Right ventricle myocardium inferior (tissue), 1 donor: Measurements from ENCODE around the gene TMEM106C. TPM values are rescaled to one million over a fixed set of nuclear protein-coding genes. Genes with fewer than 3 reads are reported as not detected.
A peak's percentile ranks its signal among the peaks of the same experiment; 100 is the strongest.

Experiments used
- ATAC-seq: fragments of 200-7000 bp; cut with Tn5 transposase; one replicate; pipeline ENCODE4 v1.9.1; 2020; ENCODE audit warnings: mild to moderate bottlenecking, moderate library complexity
- DNase-seq: peaks from one replicate; pipeline ENCODE4 v3.0.0; 2021; ENCODE audit errors: missing footprints
- intact Hi-C: fragments of 100-400 bp; cut with DNase I; formaldehyde crosslinking; loops from one replicate; pipeline ENCODE4 v1.11.0; 2022
- total RNA-seq: library from RNA; stranded (reverse); fragmentation: NEBNext Ultra II Directional; extraction: Animal tissue kit (Norgen Biotek cat#: 25700); gene quantifications from one replicate; pipeline ENCODE4 v1.2.1, GENCODE V29; 2021
- donor health status: DM: no; HTN: yes; CAD: no; lungs with severe emphysema.

TMEM106C gene
- total RNA-seq, 1 donor from 2014 or later: 45.6 TPM

GRCh38 chr12:47988073-47989022 lies 25.0 kb downstream of the TMEM106C start:
- intact Hi-C loops: no loop called here
- ATAC-seq: peak; percentile 51
- no peak for DNase-seq

- ATAC-seq (no peak), DNase-seq (no peak)
- intact Hi-C loops: no loop called here
Observed at GRCh38 chr12:47989023-47989417, 25.6 kb downstream of the TMEM106C start.

- ATAC-seq: no peak
- intact Hi-C loops: no loop called here
- no peak for DNase-seq
Observed at GRCh38 chr12:47989666-47990065, 26.3 kb downstream of the TMEM106C start.

- DNase-seq (no peak), ATAC-seq (no peak)
- intact Hi-C loops: no loop called here
Observed at GRCh38 chr12:47990351-47991105, 27.1 kb downstream of the TMEM106C start.

- ATAC-seq (no peak), DNase-seq (no peak)
- intact Hi-C loops: no loop called here
Observed at GRCh38 chr12:47991106-47992061, 28.0 kb downstream of the TMEM106C start.

GRCh38 chr12:47992776-47993175 lies 29.4 kb downstream of the TMEM106C start:
- intact Hi-C loops: no loop called here
- no peak for ATAC-seq
- DNase-seq: no peak

- ATAC-seq (no peak), DNase-seq (no peak)
- intact Hi-C loops: no loop called here
Observed at GRCh38 chr12:47993491-47993890, 30.1 kb downstream of the TMEM106C start.

GRCh38 chr12:47995981-47996401 lies 32.6 kb downstream of the TMEM106C start:
- ATAC-seq: no peak
- DNase-seq: no peak
- intact Hi-C loops: no loop called here

GRCh38 chr12:47997321-47997720 lies 33.9 kb downstream of the TMEM106C start:
- no peak for DNase-seq
- intact Hi-C loops: no loop called here
- ATAC-seq: no peak

GRCh38 chr12:47999816-48000215 lies 36.4 kb downstream of the TMEM106C start:
- DNase-seq: no peak
- no peak for ATAC-seq
- intact Hi-C loops: no loop called here

- peak; percentile 35 for ATAC-seq
- no peak for DNase-seq
- intact Hi-C loops: no loop called here
Observed at GRCh38 chr12:48000878-48001504, 37.6 kb downstream of the TMEM106C start.

- ATAC-seq (peak; percentile 86), DNase-seq (no peak)
- intact Hi-C loops: no loop called here
Observed at GRCh38 chr12:48001505-48002413, 38.4 kb downstream of the TMEM106C start.

GRCh38 chr12:48002414-48002730 lies 39.0 kb downstream of the TMEM106C start:
- DNase-seq (no peak), ATAC-seq (no peak)
- intact Hi-C loops: no loop called here

- intact Hi-C loops: no loop called here
- DNase-seq (no peak), ATAC-seq (peak; percentile 80)
Observed at GRCh38 chr12:48002773-48003218, 39.4 kb downstream of the TMEM106C start.

- ATAC-seq (no peak), DNase-seq (no peak)
- intact Hi-C loops: no loop called here
Observed at GRCh38 chr12:48003226-48004052, 40.0 kb downstream of the TMEM106C start.

- DNase-seq: no peak
- intact Hi-C loops: no loop called here
- ATAC-seq: no peak
Observed at GRCh38 chr12:48004053-48004941, 40.9 kb downstream of the TMEM106C start, which contains the start of gene COL2A1. TSS of gene COL2A1 (minus strand) at chr12:48004476. CDS start at chr12:48004321, 155 bp downstream.
